HEK293T (cell line): ENCODE measurements around the gene GCN1.

Source experiments
- BHLHE40 ChIP-seq: fragments of 450-650 bp; IDR thresholded peaks from 2 replicates; pipeline ENCODE4 v1.6.1; 2016; ENCODE audit warnings: mild to moderate bottlenecking, moderate library complexity, borderline replicate concordance
- ELF4 ChIP-seq: fragments of 450-650 bp; IDR thresholded peaks from 2 replicates; pipeline ENCODE4 v1.6.1; 2017; ENCODE audit warnings: antibody characterized with exemption
- SUZ12 ChIP-seq: fragments of 450-650 bp; IDR thresholded peaks from 2 replicates; pipeline ENCODE4 v1.6.1; 2016; ENCODE audit warnings: mild to moderate bottlenecking
- ZNF384 ChIP-seq: fragments of 450-650 bp; IDR thresholded peaks from 2 replicates; pipeline ENCODE4 v1.6.1; 2016

DNA sequence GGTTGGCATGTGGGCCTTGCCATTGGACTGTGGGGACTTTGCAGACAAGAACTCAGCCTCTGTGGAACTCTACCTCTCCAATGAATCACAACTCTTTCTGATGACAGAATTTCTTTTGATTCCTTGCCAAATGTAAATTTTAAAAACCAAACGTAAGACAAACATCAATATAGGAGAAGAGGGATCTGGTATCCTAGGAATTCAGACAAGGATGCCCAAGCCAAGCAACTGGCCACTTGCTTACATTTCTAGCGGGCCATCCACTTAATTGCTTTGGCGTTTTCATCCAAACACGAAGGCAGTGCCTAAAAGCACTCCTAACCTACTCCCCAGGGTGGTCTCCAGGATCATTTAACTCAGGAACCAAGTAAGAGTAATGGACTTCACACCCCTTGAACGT is 54.6 kb downstream of the GCN1 start:
- TF ChIP-seq BHLHE40 (no peak), ZNF384 (no peak), ELF4 (no peak), SUZ12 (no peak)
